GM12878 (cell line): ENCODE measurements around the gene RHBG.

Source experiments
- BCL11A ChIP-seq: IDR thresholded peaks from 2 replicates; pipeline ENCODE4 v1.6.1; 2011; ENCODE audit warnings: low read depth, low read length
- CREB1 ChIP-seq: IDR thresholded peaks from 2 replicates; pipeline ENCODE4 v1.6.1; 2012; ENCODE audit warnings: low read depth, mild to moderate bottlenecking, inconsistent platforms
- CTCF ChIP-seq, 3 experiments: IDR thresholded peaks in 2 of 3; conservative IDR thresholded peaks in 1 of 3; 2 replicates each; pipeline ENCODE4 v1.5.1; 2011; ENCODE audit warnings: low read depth in 3 of 3, low read length in 3 of 3, mild to moderate bottlenecking in 3 of 3, control low read depth in 2 of 3, moderate library complexity in 2 of 3, inconsistent platforms in 1 of 3, mixed read lengths in 1 of 3; ENCODE audit not compliant: control insufficient read depth in 2 of 3, insufficient read depth in 1 of 3; ENCODE audit errors: extremely low read depth in 1 of 3
- E2F4 ChIP-seq: IDR thresholded peaks from 2 replicates; pipeline ENCODE4 v1.6.1; 2012; ENCODE audit warnings: low read depth, low read length, improper control_type of control experiment
- EZH2 ChIP-seq: IDR thresholded peaks from 2 replicates; pipeline ENCODE4 v1.6.1; 2012; ENCODE audit warnings: low read depth, mild to moderate bottlenecking, control low read depth, inconsistent platforms, low read length, borderline replicate concordance; ENCODE audit not compliant: control insufficient read depth
- JUNB ChIP-seq: IDR thresholded peaks from 2 replicates; pipeline ENCODE4 v1.6.1; 2016; ENCODE audit warnings: antibody characterized with exemption, mild to moderate bottlenecking
- MAX ChIP-seq: IDR thresholded peaks from 2 replicates; pipeline ENCODE4 v1.6.1; 2012; ENCODE audit warnings: low read depth, low read length, improper control_type of control experiment
- NBN ChIP-seq: fragments of 450-650 bp; IDR thresholded peaks from 2 replicates; pipeline ENCODE4 v1.6.1; 2016
- PBX3 ChIP-seq: IDR thresholded peaks from 2 replicates; pipeline ENCODE4 v1.6.1; 2011; ENCODE audit warnings: mild to moderate bottlenecking, low read depth, low read length, moderate library complexity; ENCODE audit not compliant: insufficient replicate concordance
- POLR2A ChIP-seq: IDR thresholded peaks from 2 replicates; pipeline ENCODE4 v1.6.1; 2011; ENCODE audit warnings: low read depth, mild to moderate bottlenecking, low read length
- POLR2AphosphoS5 ChIP-seq: IDR thresholded peaks from 2 replicates; pipeline ENCODE4 v1.6.1; 2011; ENCODE audit warnings: mild to moderate bottlenecking, low read length, inconsistent platforms
- ZBTB33 ChIP-seq: fragments of 450-650 bp; IDR thresholded peaks from 2 replicates; pipeline ENCODE4 v1.6.1; 2017; ENCODE audit warnings: mild to moderate bottlenecking
- ZNF274 ChIP-seq: IDR thresholded peaks from one replicate; pipeline ENCODE4 v1.8.0; 2011; ENCODE audit not compliant: insufficient read length, insufficient read depth

GRCh38 chr1:156400191-156400935 is 31.4 kb downstream of the RHBG start:
- no peak for TF ChIP-seq CTCF (IDR thresholded peaks at IDR 0.05 in 2 of 3, conservative IDR thresholded peaks at IDR 0.05 in 1 of 3; ENCODE audit: control insufficient read depth in 2 of 3, extremely low read depth in 1 of 3, insufficient read depth in 1 of 3, low read depth in 3 of 3, low read length in 3 of 3)
- no peak for TF ChIP-seq ZBTB33
- no peak for TF ChIP-seq ZNF274
- TF ChIP-seq NBN, result no peak
- no peak for TF ChIP-seq MAX
- TF ChIP-seq E2F4, result no peak
- TF ChIP-seq POLR2AphosphoS5, result no peak
- no peak for TF ChIP-seq PBX3
- no peak for TF ChIP-seq CREB1
- no peak for TF ChIP-seq BCL11A
- TF ChIP-seq EZH2, result no peak
- TF ChIP-seq POLR2A, result no peak
- TF ChIP-seq JUNB, result no peak
